WTC11 (cell line): ENCODE results near the gene ACSBG1. TPM values are rescaled to one million over a fixed set of nuclear protein-coding genes. Genes with fewer than 3 reads are reported as not detected.

Experiments
- ATAC-seq: fragments of 200-7000 bp; cut with Tn5 transposase; 2 replicates; pipeline ENCODE4 v1.10.0; 2021; ENCODE audit warnings: mild to moderate bottlenecking, moderate library complexity
- CTCF ChIA-PET: fragments of 300-600 bp; sonication (Branson Sonifier 250); formaldehyde crosslinking; loops from one replicate; lab custom pipeline; 2021; ENCODE audit warnings: antibody characterized with exemption; lab: Charles Lee
- POLR2A ChIA-PET: fragments of 350-600 bp; sonication (Branson Sonifier 250); formaldehyde crosslinking; loops from one replicate; lab custom pipeline; 2021; ENCODE audit warnings: antibody characterized with exemption; lab: Charles Lee
- DNase-seq: peaks from one replicate; pipeline ENCODE4 v3.0.0; 2021; ENCODE audit warnings: low spot score
- H3K27ac Mint-ChIP-seq: 2 replicates; pipeline ENCODE4 v1.8.0; 2021; ENCODE audit warnings: mixed read lengths
- H3K27me3 Mint-ChIP-seq: 2 replicates; pipeline ENCODE4 v1.8.0; 2021; ENCODE audit warnings: low read depth, mild to moderate bottlenecking, moderate library complexity, mixed read lengths
- H3K36me3 Mint-ChIP-seq: 2 replicates; pipeline ENCODE4 v1.8.0; 2021; ENCODE audit warnings: mixed read lengths
- H3K4me1 Mint-ChIP-seq: 2 replicates; pipeline ENCODE4 v1.8.0; 2022; ENCODE audit warnings: mixed read lengths
- H3K4me3 Mint-ChIP-seq: 2 replicates; pipeline ENCODE4 v1.8.0; 2021; ENCODE audit warnings: mild to moderate bottlenecking, moderate library complexity, mixed read lengths
- H3K9me3 Mint-ChIP-seq: 2 replicates; pipeline ENCODE4 v1.8.0; 2021; ENCODE audit warnings: mixed read lengths
- GABPB1 ChIP-seq: sonication (generic); formaldehyde crosslinking; IDR thresholded peaks from 2 replicates; pipeline ENCODE4 v1.8.1; 2023; ENCODE audit warnings: mild to moderate bottlenecking, missing genetic modification reagents
- NFE2L1 ChIP-seq: sonication (generic); formaldehyde crosslinking; IDR thresholded peaks from 2 replicates; pipeline ENCODE4 v1.8.1; 2023; ENCODE audit warnings: missing genetic modification reagents
- NFYB ChIP-seq: sonication (generic); formaldehyde crosslinking; conservative IDR thresholded peaks from 2 replicates; pipeline ENCODE4 v1.8.0; 2022; ENCODE audit warnings: low read depth, missing genetic modification reagents
- TEAD1 ChIP-seq: sonication (generic); formaldehyde crosslinking; IDR thresholded peaks from 2 replicates; pipeline ENCODE4 v1.8.0; 2022; ENCODE audit warnings: mild to moderate bottlenecking, missing genetic modification reagents
- ZNF263 ChIP-seq: sonication (generic); formaldehyde crosslinking; IDR thresholded peaks from 2 replicates; pipeline ENCODE4 v1.8.1; 2022; ENCODE audit warnings: low read depth, mild to moderate bottlenecking, moderate library complexity, missing genetic modification reagents
- ZNF423 ChIP-seq: fragments of 250-450 bp; sonication (Bioruptor Pico); IDR thresholded peaks from 2 replicates; pipeline ENCODE4 v2.1.2; 2022; ENCODE audit warnings: mild to moderate bottlenecking, moderate library complexity
- ZNF671 ChIP-seq: fragments of 250-450 bp; sonication (Bioruptor Pico); IDR thresholded peaks from 2 replicates; pipeline ENCODE4 v1.8.0; 2021; ENCODE audit warnings: mild to moderate bottlenecking
- total RNA-seq: library from RNA; stranded (reverse); gene quantifications from 3 replicates; pipeline ENCODE4 v1.2.3, GENCODE V29; 2021
- TF ChIP-seq, protein P1 (sequence below): sonication (generic); formaldehyde crosslinking; IDR thresholded peaks from 2 replicates; pipeline ENCODE4 v1.8.1; 2022; ENCODE audit warnings: low read depth, mild to moderate bottlenecking, moderate library complexity, missing genetic modification reagents, borderline replicate concordance
- TF ChIP-seq, protein P2 (sequence below): sonication (generic); formaldehyde crosslinking; IDR thresholded peaks from 2 replicates; pipeline ENCODE4 v1.8.0; 2023; ENCODE audit warnings: missing genetic modification reagents
- TF ChIP-seq, protein P3 (sequence below): sonication (generic); formaldehyde crosslinking; IDR thresholded peaks from 2 replicates; pipeline ENCODE4 v1.8.0; 2022; ENCODE audit warnings: mild to moderate bottlenecking, missing genetic modification reagents
- TF ChIP-seq, protein P4 (sequence below): sonication (generic); formaldehyde crosslinking; IDR thresholded peaks from 2 replicates; pipeline ENCODE4 v1.8.0; 2022; ENCODE audit warnings: mild to moderate bottlenecking, missing genetic modification reagents
- TF ChIP-seq, protein P5 (sequence below): sonication (generic); formaldehyde crosslinking; IDR thresholded peaks from 2 replicates; pipeline ENCODE4 v1.8.1; 2023; ENCODE audit warnings: mild to moderate bottlenecking, missing genetic modification reagents
- TF ChIP-seq, protein P6 (sequence below): fragments of 200-600 bp; IDR thresholded peaks from 2 replicates; pipeline ENCODE4 v1.8.0; 2022; ENCODE audit warnings: antibody characterized with exemption

Gene ACSBG1
- total RNA-seq, 1 experiment from 2014 or later, result 5.8 TPM

DNA sequence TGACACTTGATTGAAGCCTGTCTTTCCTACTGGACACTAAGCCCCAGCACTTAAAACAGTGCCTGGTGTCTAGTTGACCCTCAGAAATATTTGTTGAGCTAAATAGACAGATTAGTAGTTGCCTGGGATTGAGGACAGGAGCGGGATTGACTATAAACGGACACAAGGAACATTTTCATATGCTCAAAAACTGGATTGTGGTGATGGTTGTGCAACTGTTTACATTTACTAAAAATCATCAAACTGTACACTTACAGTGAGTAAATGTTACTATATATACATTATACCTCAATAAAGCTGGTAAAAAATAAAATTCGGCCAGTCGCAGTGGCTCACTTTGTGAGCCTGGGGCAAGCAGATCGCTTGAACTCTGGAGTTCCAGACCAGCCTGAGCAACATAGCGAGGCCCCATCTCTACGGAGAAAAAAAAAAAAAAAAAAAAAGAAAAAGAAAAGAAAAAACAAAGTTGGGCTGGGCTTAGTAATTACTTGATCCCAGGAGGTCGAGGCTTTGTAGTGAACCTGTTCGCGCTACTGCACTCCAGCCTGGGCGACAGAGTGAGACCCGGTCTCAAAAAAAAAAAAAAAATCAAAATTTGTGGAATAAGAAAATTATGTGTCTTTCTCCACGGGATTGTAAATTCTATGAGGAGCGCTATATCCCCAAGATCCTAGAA, 85.8 kb downstream of the ACSBG1 start:
- ATAC-seq, result peak; percentile 23
- H3K27ac Mint-ChIP-seq, result peak overlapping the region; percentile 94
- TF ChIP-seq ZNF263 (CRISPR knock-in tag) (no peak), NFYB (CRISPR knock-in tag) (0 out of 2 replicates have a peak, but pooled peaks have one; percentile 0)
- TF ChIP-seq, protein P1, sequence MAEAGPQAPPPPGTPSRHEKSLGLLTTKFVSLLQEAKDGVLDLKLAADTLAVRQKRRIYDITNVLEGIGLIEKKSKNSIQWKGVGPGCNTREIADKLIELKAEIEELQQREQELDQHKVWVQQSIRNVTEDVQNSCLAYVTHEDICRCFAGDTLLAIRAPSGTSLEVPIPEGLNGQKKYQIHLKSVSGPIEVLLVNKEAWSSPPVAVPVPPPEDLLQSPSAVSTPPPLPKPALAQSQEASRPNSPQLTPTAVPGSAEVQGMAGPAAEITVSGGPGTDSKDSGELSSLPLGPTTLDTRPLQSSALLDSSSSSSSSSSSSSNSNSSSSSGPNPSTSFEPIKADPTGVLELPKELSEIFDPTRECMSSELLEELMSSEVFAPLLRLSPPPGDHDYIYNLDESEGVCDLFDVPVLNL, result no peak
- ChIA-PET POLR2A (interaction anchor here (0.6 to 1.9 kb wide), 4 partner anchors 9 to 668 kb away, joined by 4 to 12 read pairs (median 4); partner anchors contain the start of gene CIB2), CTCF (interaction anchor here (0.7 to 2.7 kb wide), 9 partner anchors 17 to 1113 kb away, joined by 3 to 24 read pairs (median 3); partner anchors contain the start of genes ACSBG1 and CIB2)
- peaks cover 23% of the 10 kb centered on the region for H3K4me1 Mint-ChIP-seq
- H3K27me3 Mint-ChIP-seq, result peaks cover 4% of the 10 kb centered on the region; the same call in 1 of the 2 replicates
- peak overlapping the region; percentile 98 for H3K4me3 Mint-ChIP-seq
- H3K36me3 Mint-ChIP-seq, result no peaks in the 10 kb centered on the region
- H3K9me3 Mint-ChIP-seq, result no peaks in the 10 kb centered on the region
- no peak for DNase-seq

DNA sequence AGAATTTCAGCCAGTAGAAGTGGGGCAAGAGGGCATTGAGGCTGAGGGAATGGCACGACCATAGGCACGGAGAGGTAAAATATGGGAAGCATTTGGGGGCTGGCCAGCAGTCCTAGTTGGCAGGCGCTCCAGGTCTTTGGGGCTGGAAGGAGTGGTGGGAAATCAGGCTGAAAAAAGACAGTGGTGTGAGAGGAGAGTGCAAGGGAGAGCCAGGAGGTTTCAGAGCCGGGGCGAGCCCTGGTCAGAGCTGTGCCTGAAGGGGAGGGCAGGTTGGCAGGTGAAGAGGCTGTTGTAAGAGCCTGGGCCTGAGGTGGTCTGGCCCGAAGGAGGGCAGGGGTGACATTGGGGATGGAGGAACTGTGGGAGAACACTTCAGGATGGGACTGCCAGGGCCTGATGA, 86.8 kb downstream of the ACSBG1 start:
- Mint-ChIP-seq H3K27me3 (peaks cover 4% of the 10 kb centered on the region; the same call in 1 of the 2 replicates), H3K36me3 (no peaks in the 10 kb centered on the region), H3K27ac (peak overlapping the region; percentile 55; the same call in 1 of the 2 replicates), H3K9me3 (no peaks in the 10 kb centered on the region), H3K4me3 (peak overlapping the region; percentile 98), H3K4me1 (peaks cover 23% of the 10 kb centered on the region)
- ATAC-seq (no peak), DNase-seq (no peak)
- TF ChIP-seq, protein P2, sequence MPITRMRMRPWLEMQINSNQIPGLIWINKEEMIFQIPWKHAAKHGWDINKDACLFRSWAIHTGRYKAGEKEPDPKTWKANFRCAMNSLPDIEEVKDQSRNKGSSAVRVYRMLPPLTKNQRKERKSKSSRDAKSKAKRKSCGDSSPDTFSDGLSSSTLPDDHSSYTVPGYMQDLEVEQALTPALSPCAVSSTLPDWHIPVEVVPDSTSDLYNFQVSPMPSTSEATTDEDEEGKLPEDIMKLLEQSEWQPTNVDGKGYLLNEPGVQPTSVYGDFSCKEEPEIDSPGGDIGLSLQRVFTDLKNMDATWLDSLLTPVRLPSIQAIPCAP (CRISPR knock-in tag), result no peak
- TF ChIP-seq, protein P3, sequence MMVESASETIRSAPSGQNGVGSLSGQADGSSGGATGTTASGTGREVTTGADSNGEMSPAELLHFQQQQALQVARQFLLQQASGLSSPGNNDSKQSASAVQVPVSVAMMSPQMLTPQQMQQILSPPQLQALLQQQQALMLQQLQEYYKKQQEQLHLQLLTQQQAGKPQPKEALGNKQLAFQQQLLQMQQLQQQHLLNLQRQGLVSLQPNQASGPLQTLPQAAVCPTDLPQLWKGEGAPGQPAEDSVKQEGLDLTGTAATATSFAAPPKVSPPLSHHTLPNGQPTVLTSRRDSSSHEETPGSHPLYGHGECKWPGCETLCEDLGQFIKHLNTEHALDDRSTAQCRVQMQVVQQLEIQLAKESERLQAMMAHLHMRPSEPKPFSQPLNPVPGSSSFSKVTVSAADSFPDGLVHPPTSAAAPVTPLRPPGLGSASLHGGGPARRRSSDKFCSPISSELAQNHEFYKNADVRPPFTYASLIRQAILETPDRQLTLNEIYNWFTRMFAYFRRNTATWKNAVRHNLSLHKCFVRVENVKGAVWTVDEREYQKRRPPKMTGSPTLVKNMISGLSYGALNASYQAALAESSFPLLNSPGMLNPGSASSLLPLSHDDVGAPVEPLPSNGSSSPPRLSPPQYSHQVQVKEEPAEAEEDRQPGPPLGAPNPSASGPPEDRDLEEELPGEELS (CRISPR knock-in tag), result no peak
- no peak for TF ChIP-seq NFYB (CRISPR knock-in tag)
- no peak for TF ChIP-seq ZNF671
- no peak for TF ChIP-seq NFE2L1 (CRISPR knock-in tag)
- TF ChIP-seq, protein P4, sequence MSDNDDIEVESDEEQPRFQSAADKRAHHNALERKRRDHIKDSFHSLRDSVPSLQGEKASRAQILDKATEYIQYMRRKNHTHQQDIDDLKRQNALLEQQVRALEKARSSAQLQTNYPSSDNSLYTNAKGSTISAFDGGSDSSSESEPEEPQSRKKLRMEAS (CRISPR knock-in tag), result no peak
- TF ChIP-seq ZNF423 (CRISPR knock-in tag), result no peak
- TF ChIP-seq, protein P5, sequence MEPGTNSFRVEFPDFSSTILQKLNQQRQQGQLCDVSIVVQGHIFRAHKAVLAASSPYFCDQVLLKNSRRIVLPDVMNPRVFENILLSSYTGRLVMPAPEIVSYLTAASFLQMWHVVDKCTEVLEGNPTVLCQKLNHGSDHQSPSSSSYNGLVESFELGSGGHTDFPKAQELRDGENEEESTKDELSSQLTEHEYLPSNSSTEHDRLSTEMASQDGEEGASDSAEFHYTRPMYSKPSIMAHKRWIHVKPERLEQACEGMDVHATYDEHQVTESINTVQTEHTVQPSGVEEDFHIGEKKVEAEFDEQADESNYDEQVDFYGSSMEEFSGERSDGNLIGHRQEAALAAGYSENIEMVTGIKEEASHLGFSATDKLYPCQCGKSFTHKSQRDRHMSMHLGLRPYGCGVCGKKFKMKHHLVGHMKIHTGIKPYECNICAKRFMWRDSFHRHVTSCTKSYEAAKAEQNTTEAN (CRISPR knock-in tag), result no peak
- no peak for TF ChIP-seq TEAD1
- TF ChIP-seq GABPB1 (CRISPR knock-in tag), result no peak
- TF ChIP-seq, protein P6, sequence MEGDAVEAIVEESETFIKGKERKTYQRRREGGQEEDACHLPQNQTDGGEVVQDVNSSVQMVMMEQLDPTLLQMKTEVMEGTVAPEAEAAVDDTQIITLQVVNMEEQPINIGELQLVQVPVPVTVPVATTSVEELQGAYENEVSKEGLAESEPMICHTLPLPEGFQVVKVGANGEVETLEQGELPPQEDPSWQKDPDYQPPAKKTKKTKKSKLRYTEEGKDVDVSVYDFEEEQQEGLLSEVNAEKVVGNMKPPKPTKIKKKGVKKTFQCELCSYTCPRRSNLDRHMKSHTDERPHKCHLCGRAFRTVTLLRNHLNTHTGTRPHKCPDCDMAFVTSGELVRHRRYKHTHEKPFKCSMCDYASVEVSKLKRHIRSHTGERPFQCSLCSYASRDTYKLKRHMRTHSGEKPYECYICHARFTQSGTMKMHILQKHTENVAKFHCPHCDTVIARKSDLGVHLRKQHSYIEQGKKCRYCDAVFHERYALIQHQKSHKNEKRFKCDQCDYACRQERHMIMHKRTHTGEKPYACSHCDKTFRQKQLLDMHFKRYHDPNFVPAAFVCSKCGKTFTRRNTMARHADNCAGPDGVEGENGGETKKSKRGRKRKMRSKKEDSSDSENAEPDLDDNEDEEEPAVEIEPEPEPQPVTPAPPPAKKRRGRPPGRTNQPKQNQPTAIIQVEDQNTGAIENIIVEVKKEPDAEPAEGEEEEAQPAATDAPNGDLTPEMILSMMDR, result no peak
- ChIA-PET CTCF (interaction anchor here (0.9 to 2.7 kb wide), 4 partner anchors 12 to 87 kb away, joined by 3 to 24 read pairs (median 3); partner anchors contain the start of genes ACSBG1 and CIB2), POLR2A (no interaction called here)
